GM19328 (cell line): ENCODE data around the gene CDKN3.
"Not testable (repeated sequence)": the region's sequence is repeated elsewhere in the genome, so short reads cannot be mapped to it uniquely, and the experiment has no call there.

Experiments
- ATAC-seq: cut with Tn5 transposase; IDR thresholded peaks from one replicate; pipeline ENCODE4 v1.9.1; 2021; ENCODE audit warnings: mild to moderate bottlenecking, moderate library complexity; ENCODE audit not compliant: unreplicated experiment

The CDKN3 gene

GRCh38 chr14:54420478-54421142 is 23.8 kb downstream of the CDKN3 start:
- no peak for ATAC-seq

DNA sequence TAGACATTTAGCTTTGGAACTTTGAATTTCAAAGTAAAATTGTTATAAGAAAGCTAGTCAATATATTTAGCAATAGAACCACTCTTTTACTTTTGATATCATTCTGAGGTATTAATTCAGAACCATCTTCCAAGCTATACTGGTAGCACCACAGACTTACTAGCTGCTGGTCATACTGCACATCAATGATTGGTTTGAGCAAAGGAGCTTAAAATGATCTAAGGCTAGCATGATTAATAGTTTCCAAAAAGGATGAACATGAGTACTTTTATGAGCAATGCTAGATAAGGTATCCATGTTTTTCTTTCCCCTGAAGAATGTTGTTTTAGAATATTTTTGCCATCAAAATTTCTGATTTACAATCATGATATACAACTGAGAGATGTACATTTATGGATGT is 27.2 kb downstream of the CDKN3 start:
- no peak for ATAC-seq

DNA sequence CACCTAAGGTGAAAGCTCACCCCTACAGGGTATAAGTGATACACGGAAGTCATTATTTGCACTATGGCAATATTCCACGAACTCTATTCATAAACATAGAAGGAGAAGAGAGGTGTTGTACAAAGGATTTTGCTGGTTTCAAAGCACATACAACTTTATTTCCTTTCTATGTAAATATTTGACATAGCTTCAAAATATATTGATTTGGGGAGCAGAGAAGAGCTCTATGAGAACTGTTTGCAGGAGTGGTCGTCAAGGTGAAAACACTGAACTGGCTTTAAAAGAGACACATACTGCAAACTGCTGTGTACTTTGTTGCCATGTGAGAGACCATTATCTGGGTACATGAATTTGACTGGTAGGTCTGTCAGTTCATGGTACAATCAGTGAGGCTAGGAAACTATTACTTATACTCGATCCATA is 27.7 kb downstream of the CDKN3 start:
- ATAC-seq: no peak

DNA sequence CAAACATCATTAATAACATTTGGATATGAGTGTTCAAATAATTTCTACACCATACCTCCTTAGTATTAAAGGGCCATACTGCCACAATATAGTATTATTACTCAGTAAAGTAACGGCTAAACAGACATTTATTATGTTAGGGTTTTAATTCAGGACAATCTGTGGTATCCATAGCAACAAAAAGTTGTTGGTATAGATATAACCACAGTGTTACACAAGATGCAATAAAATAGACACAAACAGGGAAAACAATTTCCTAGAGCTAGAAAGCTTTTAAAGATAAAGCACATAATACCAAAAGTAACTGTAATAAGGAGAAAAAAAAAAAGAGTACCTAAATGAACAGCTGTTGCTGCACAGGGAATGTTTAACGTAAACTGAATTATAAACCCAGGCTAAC is 28.3 kb downstream of the CDKN3 start:
- ATAC-seq: no peak

- ATAC-seq: no peak
These were observed 28.9 kb downstream of the CDKN3 start for GRCh38 chr14:54425537-54426274.

DNA sequence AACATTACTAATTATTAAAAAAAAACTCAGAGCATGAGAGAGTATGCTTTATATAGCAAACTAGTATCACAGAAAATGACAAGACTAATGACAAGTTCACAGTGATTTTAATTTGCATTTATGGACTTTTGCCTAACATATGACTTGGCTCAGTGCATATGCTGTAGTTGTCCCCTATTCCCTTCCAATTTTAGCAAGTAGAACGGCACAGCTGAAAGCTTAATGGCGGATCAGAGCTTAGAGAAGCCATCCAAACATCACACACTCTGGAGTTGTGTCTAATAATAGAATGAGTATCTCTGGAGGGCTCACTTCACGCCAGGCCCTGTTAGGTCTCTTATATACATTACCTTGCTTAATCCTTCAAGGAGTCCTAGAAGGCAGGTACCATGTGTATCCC is 31.1 kb downstream of the CDKN3 start:
- ATAC-seq: no peak

GRCh38 chr14:54428527-54428926 is 31.7 kb downstream of the CDKN3 start:
- no peak for ATAC-seq

GRCh38 chr14:54435500-54435981 is 38.7 kb downstream of the CDKN3 start:
- no peak for ATAC-seq

DNA sequence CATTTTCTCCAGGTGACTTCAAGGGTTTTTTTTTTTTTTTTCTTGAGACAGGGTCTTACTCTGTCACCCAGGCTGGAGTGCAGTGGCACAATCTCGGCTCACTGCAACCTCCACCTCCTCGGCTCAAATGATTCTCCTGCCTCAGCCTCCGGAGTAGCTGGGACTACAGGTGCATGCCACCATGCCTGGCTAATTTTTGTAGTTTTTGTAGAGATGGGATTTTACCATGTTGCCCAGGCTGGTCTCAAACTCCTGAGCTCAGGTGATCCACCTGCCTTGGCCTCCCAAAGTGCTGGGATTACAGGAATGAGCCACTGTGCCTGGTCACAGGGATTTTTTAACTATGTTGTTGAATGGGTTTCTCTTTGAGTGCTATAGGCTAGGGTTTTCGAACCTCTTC is 41.1 kb downstream of the CDKN3 start:
- ATAC-seq: not testable (repeated sequence)

DNA sequence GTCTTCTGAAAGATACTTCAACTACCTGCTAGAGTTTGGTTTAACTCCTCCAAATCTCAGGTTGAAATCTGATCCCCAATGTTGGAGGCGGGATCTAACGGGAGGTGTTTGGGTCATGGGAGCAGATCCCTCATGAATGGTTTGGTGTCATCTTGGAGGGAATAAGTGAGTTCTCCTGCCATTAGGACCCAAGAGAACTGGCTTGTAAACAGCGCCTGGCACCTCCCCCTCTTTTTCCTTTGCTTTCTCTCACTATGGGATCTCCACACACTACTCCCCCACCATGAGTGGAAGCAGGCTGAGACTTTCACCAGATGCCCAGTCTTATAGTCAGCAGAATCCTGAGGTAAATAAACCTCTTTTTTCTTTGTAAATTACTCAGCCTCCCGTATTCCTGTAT is 41.9 kb downstream of the CDKN3 start:
- no peak for ATAC-seq

GRCh38 chr14:54440037-54440436 is 43.2 kb downstream of the CDKN3 start:
- ATAC-seq: no peak

GRCh38 chr14:54440476-54440872 is 43.7 kb downstream of the CDKN3 start:
- ATAC-seq: no peak

GRCh38 chr14:54440873-54441868 is 44.4 kb downstream of the CDKN3 start, which contains the start of gene CNIH1:
CNIH1 (minus strand) TSS chr14:54441374; CDS start chr14:54441327, 47 bp downstream.
- ATAC-seq: peak; percentile 89

- not testable (repeated sequence) for ATAC-seq
These were observed 46.2 kb downstream of the CDKN3 start for GRCh38 chr14:54442961-54443360.

- no peak for ATAC-seq
These were observed 47.2 kb downstream of the CDKN3 start for GRCh38 chr14:54443981-54444380.

DNA sequence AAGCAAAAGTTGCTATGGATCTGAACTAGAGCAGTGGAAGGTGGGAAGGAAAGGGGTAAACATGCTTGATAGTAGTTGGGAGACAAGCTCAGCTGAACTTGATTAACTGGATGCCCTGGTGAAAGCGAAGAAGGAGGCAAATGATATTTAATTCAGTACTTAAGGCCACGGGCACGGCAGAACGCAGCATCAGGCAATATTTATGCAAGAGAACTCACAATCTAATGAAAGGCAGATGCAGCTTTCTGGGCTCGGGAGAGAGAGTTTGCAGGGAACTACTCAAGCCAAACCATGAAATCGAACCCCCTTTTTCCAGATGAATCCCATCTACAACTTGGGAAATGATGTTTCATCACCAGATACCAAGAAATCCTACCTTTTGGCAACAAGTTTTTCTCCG is 47.9 kb downstream of the CDKN3 start:
- no peak for ATAC-seq

- ATAC-seq: no peak
These were observed 49.4 kb downstream of the CDKN3 start for GRCh38 chr14:54446161-54446693.

GRCh38 chr14:54447231-54447692 is 50.5 kb downstream of the CDKN3 start:
- no peak for ATAC-seq

- ATAC-seq: peak; percentile 76
These were observed 53.7 kb downstream of the CDKN3 start for GRCh38 chr14:54450535-54450934.

DNA sequence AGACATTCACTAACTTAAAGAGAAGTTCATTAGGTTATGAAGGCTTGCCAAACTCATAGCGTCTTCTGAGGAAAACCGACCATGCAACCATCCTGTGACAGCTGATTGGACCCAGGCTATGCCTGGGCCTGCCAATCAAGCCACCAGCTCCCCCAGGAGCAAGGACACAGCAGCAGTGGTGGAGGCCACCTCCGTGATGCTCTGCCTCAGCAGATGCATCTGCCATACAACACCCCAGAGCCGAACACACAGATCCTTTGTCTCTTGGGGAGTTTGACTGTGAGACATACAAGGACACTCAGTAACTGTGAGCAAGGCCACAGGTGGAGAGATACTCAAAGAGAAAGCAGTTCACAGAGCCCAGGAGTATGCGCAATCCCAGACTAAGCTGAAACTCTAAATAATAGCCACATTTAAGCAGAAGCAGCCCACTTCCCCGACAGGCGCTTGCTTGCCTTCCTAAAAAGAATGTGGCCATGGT is 54.4 kb downstream of the CDKN3 start:
- ATAC-seq: no peak

GRCh38 chr14:54451961-54452360 is 55.2 kb downstream of the CDKN3 start:
- no peak for ATAC-seq
